Smooth muscle cell (in vitro differentiated cells): ENCODE measurements around the gene TM9SF1. TPM values are rescaled to one million over a fixed set of nuclear protein-coding genes. Genes with fewer than 3 reads are reported as not detected.

Experiments used
- DNase-seq: peaks from one replicate; lab custom pipeline; 2025; ENCODE audit not compliant: unreplicated experiment; lab: John Stamatoyannopoulos, UW
- H2AFZ ChIP-seq: fragments of 200-600 bp; sonication (generic); 2 replicates; pipeline ENCODE4 v1.6.0; 2016; ENCODE audit warnings: antibody characterized with exemption, low read depth, mild to moderate bottlenecking
- H3F3A ChIP-seq: fragments of 200-600 bp; sonication (generic); 2 replicates; pipeline ENCODE4 v1.6.0; 2017; ENCODE audit warnings: antibody characterized with exemption, low read depth
- H3K27ac ChIP-seq: fragments of 200-600 bp; sonication (generic); 2 replicates; pipeline ENCODE4 v1.5.1; 2016; ENCODE audit warnings: low read depth, mild to moderate bottlenecking
- H3K27me3 ChIP-seq: fragments of 200-600 bp; sonication (generic); 2 replicates; pipeline ENCODE4 v1.6.1; 2016; ENCODE audit warnings: low read depth, mild to moderate bottlenecking
- H3K36me3 ChIP-seq: fragments of 200-600 bp; sonication (generic); 2 replicates; pipeline ENCODE4 v1.5.1; 2016; ENCODE audit warnings: low read depth
- H3K4me1 ChIP-seq: fragments of 200-600 bp; sonication (generic); 2 replicates; pipeline ENCODE4 v1.5.1; 2016; ENCODE audit warnings: low read depth
- H3K4me2 ChIP-seq: fragments of 200-600 bp; sonication (generic); 2 replicates; pipeline ENCODE4 v1.6.0; 2016; ENCODE audit warnings: mild to moderate bottlenecking
- H3K4me3 ChIP-seq: fragments of 200-600 bp; sonication (generic); 2 replicates; pipeline ENCODE4 v1.5.1; 2016; ENCODE audit warnings: mild to moderate bottlenecking
- H3K79me2 ChIP-seq: fragments of 200-600 bp; sonication (generic); 2 replicates; pipeline ENCODE4 v1.6.0; 2016; ENCODE audit warnings: low read depth, mild to moderate bottlenecking
- H3K9ac ChIP-seq: fragments of 200-600 bp; sonication (generic); 2 replicates; pipeline ENCODE4 v1.6.0; 2016; ENCODE audit warnings: low read depth
- H3K9me3 ChIP-seq: fragments of 200-600 bp; sonication (generic); replicated peaks from 2 replicates; pipeline ENCODE4 v1.5.1; 2016; ENCODE audit warnings: low read depth
- H4K20me1 ChIP-seq: fragments of 200-600 bp; sonication (generic); 2 replicates; pipeline ENCODE4 v1.6.0; 2016; ENCODE audit warnings: low read depth
- WGBS: methylation state at CpG from one replicate; pipeline ENCODE4 v1.1.7; 2016; ENCODE audit warnings: low lambda C conversion rate; 5-methylcytosine and 5-hydroxymethylcytosine counted together
- polyA plus RNA-seq: library from polyadenylated mRNA; unstranded; fragments of >200 nt; fragmentation: Nextera tagmentation; extraction: Ambion mirVana; gene quantifications from 2 replicates; pipeline ENCODE4 v1.2.1, GENCODE V29; 2016
- total RNA-seq: library from RNA; depleted of rRNA; stranded (reverse); fragments of >200 nt; gene quantifications from 2 replicates; pipeline ENCODE4 v1.2.3, GENCODE V29; 2014
- TF ChIP-seq, protein P1 (sequence below): fragments of 200-600 bp; sonication (generic); IDR thresholded peaks from 2 replicates; pipeline ENCODE4 v1.5.1; 2017; ENCODE audit warnings: borderline replicate concordance, mild to moderate bottlenecking, antibody characterized with exemption; ENCODE audit not compliant: insufficient read depth, poor library complexity, severe bottlenecking

Gene TM9SF1
- total and polyA plus RNA-seq, 2 experiments from 2014 or later = 66.6 to 86.5 TPM

GRCh38 chr14:24155100-24155499, 40.1 kb downstream of the TM9SF1 start:
- Histone ChIP-seq H3K27ac (no peak overlapping the region), H4K20me1 (no peaks in the 10 kb centered on the region), H3K79me2 (no peaks in the 10 kb centered on the region), H3K4me3 (no peak overlapping the region), H3K9ac (no peak overlapping the region), H3K27me3 (no peaks in the 10 kb centered on the region), H3K9me3 (no peaks in the 10 kb centered on the region), H3K4me1 (no peaks in the 10 kb centered on the region), H3F3A (peaks cover 9% of the 10 kb centered on the region), H2AFZ (no peak overlapping the region), H3K36me3 (no peaks in the 10 kb centered on the region), H3K4me2 (no peak overlapping the region)
- WGBS = 100% methylated on average over 10 of the region's 10 CpGs
- DNase-seq = no peak
- TF ChIP-seq, protein P1, sequence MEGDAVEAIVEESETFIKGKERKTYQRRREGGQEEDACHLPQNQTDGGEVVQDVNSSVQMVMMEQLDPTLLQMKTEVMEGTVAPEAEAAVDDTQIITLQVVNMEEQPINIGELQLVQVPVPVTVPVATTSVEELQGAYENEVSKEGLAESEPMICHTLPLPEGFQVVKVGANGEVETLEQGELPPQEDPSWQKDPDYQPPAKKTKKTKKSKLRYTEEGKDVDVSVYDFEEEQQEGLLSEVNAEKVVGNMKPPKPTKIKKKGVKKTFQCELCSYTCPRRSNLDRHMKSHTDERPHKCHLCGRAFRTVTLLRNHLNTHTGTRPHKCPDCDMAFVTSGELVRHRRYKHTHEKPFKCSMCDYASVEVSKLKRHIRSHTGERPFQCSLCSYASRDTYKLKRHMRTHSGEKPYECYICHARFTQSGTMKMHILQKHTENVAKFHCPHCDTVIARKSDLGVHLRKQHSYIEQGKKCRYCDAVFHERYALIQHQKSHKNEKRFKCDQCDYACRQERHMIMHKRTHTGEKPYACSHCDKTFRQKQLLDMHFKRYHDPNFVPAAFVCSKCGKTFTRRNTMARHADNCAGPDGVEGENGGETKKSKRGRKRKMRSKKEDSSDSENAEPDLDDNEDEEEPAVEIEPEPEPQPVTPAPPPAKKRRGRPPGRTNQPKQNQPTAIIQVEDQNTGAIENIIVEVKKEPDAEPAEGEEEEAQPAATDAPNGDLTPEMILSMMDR = no peak

DNA sequence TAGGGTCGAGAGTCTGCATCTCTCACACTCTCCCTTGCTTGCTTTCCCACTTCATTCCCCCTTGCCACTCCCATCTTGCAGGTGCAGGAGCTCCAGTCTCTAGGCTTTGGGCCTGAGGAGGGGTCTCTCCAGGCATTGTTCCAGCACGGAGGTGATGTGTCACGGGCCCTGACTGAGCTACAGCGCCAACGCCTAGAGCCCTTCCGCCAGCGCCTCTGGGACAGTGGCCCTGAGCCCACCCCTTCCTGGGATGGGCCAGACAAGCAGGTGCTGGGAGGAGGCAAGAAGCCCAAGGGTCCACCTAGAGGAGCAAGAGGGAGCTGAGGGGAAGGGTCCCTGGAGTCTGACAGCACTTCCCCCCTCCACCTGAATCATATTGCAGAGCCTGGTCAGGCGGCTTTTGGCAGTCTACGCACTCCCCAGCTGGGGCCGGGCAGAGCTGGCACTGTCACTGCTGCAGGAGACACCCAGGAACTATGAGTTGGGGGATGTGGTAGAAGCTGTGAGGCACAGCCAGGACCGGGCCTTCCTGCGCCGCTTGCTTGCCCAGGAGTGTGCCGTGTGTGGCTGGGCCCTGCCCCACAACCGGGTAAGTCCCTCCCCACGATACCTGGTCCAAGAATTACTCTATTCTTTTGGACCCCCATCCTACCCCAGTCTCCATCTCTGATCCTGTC, 43.7 kb downstream of the TM9SF1 start:
- H3K4me2 ChIP-seq = no peak overlapping the region
- H3K27me3 ChIP-seq = no peaks in the 10 kb centered on the region
- H3K36me3 ChIP-seq = no peaks in the 10 kb centered on the region
- no peak overlapping the region for H3K9ac ChIP-seq
- H4K20me1 ChIP-seq = peaks cover 9% of the 10 kb centered on the region
- DNase-seq = no peak
- no peak overlapping the region for H3K27ac ChIP-seq
- WGBS = 96% methylated on average over 16 of the region's 16 CpGs
- H3K79me2 ChIP-seq = peaks cover 16% of the 10 kb centered on the region
- H2AFZ ChIP-seq = no peak overlapping the region
- no peaks in the 10 kb centered on the region for H3F3A ChIP-seq
- H3K9me3 ChIP-seq = no peaks in the 10 kb centered on the region
- TF ChIP-seq, protein P1 = no peak
- no peak overlapping the region for H3K4me3 ChIP-seq
- peaks cover 8% of the 10 kb centered on the region for H3K4me1 ChIP-seq

GRCh38 chr14:24150993-24151392, 44.2 kb downstream of the TM9SF1 start:
- no peak overlapping the region for H3K9ac ChIP-seq
- peaks cover 9% of the 10 kb centered on the region for H4K20me1 ChIP-seq
- H3K9me3 ChIP-seq = no peaks in the 10 kb centered on the region
- H3K27ac ChIP-seq = no peak overlapping the region
- no peaks in the 10 kb centered on the region for H3F3A ChIP-seq
- no peak for DNase-seq
- no peak overlapping the region for H3K4me3 ChIP-seq
- peaks cover 9% of the 10 kb centered on the region for H3K4me1 ChIP-seq
- TF ChIP-seq, protein P1 = no peak
- no peak overlapping the region for H3K4me2 ChIP-seq
- H3K79me2 ChIP-seq = peaks cover 16% of the 10 kb centered on the region
- 98% methylated on average over 9 of the region's 9 CpGs for WGBS
- H3K27me3 ChIP-seq = no peaks in the 10 kb centered on the region
- H2AFZ ChIP-seq = no peak overlapping the region
- no peaks in the 10 kb centered on the region for H3K36me3 ChIP-seq

- 96% methylated on average over 9 of the region's 9 CpGs for WGBS
Measured at GRCh38 chr14:24150567-24150966, 44.7 kb downstream of the TM9SF1 start.

More at GRCh38 chr14:24150567-24150966, 44.7 kb downstream of the TM9SF1 start:
- Histone ChIP-seq H3K36me3 (no peaks in the 10 kb centered on the region), H3K9ac (no peak overlapping the region), H3K27ac (no peak overlapping the region), H4K20me1 (peaks cover 9% of the 10 kb centered on the region), H3F3A (peaks cover 3% of the 10 kb centered on the region), H3K27me3 (no peaks in the 10 kb centered on the region), H3K9me3 (no peaks in the 10 kb centered on the region), H3K79me2 (peaks cover 16% of the 10 kb centered on the region), H3K4me2 (no peak overlapping the region), H3K4me3 (no peak overlapping the region), H2AFZ (no peak overlapping the region), H3K4me1 (peaks cover 13% of the 10 kb centered on the region)
- no peak for DNase-seq
- TF ChIP-seq, protein P1 = no peak
